Right lobe of liver (tissue), 4 donors: ENCODE results near the gene PCSK9.

Experiments used
- POLR2A ChIP-seq: fragments of 450-650 bp; IDR thresholded peaks from one replicate; pipeline ENCODE4 v1.6.1; 2017; ENCODE audit warnings: antibody characterized with exemption, mild to moderate bottlenecking
- TF ChIP-seq, protein P1 (sequence below), 4 donors: fragments of 200-600 bp in 3 of 4; fragments of 450-650 bp in 1 of 4; IDR thresholded peaks; one replicate each; pipeline versions ENCODE4 v1.5.1 to v1.8.0; 2016 to 2022; ENCODE audit warnings: antibody characterized with exemption in 4 of 4, mild to moderate bottlenecking in 2 of 4
- donor health status: DM: no; HTN: no; CAD: no.
- donor health status: DM: no; HTN: no; CAD: no.
- donor health status: DM: no; HTN: yes; CAD: no.

DNA sequence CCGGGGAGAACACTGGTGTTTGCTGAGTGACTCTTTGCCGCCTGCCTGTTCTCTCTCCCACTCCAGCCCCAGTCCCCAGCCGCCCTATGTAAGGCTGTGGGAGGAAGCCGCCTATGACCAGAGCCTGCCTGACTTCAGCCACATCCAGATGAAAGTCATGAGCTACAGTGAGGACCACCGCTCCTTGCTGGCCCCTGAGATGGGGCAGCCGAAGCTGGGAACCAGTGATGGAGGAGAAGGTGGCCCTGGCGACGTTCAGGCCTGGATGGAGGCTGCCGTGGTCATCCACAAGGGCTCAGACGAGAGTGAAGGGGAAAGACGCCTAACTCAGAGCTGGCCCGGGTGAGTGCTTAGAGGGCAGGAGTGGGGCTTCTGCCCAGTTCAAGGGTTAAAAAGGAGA is 32.4 kb upstream of the PCSK9 start:
- TF ChIP-seq, protein P1, sequence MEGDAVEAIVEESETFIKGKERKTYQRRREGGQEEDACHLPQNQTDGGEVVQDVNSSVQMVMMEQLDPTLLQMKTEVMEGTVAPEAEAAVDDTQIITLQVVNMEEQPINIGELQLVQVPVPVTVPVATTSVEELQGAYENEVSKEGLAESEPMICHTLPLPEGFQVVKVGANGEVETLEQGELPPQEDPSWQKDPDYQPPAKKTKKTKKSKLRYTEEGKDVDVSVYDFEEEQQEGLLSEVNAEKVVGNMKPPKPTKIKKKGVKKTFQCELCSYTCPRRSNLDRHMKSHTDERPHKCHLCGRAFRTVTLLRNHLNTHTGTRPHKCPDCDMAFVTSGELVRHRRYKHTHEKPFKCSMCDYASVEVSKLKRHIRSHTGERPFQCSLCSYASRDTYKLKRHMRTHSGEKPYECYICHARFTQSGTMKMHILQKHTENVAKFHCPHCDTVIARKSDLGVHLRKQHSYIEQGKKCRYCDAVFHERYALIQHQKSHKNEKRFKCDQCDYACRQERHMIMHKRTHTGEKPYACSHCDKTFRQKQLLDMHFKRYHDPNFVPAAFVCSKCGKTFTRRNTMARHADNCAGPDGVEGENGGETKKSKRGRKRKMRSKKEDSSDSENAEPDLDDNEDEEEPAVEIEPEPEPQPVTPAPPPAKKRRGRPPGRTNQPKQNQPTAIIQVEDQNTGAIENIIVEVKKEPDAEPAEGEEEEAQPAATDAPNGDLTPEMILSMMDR (IDR thresholded peaks at IDR 0.05) = no peak
- TF ChIP-seq POLR2A = no peak
